ENCODE data around the gene ANKLE1.

GRCh38 chr19:17319473-17320238, 38.0 kb downstream of the ANKLE1 start:
- TF ChIP-seq POLR2A (IDR thresholded peaks at IDR 0.05) (no peak), CTCF (IDR thresholded peaks at IDR 0.05) (no peak), EP300 (IDR thresholded peaks at IDR 0.05) (no peak)

Data from tibial nerve (tissue), 4 donors.